Measurements from ENCODE around the gene HLA-DOB.

GRCh38 chr6:32843331-32843978 is 26.7 kb upstream of the HLA-DOB start:
- TF ChIP-seq CTCF (conservative IDR thresholded peaks at IDR 0.05) (no peak), ZFX (IDR thresholded peaks at IDR 0.05) (no peak)
